GM12874 (cell line): ENCODE measurements around the gene PLAAT1.

Experiments
- TF ChIP-seq, protein P1 (sequence below): IDR thresholded peaks from 2 replicates; pipeline ENCODE4 v1.5.1; 2011; ENCODE audit warnings: low read depth, mild to moderate bottlenecking, control low read depth, low read length, moderate library complexity; ENCODE audit not compliant: insufficient read depth

PLAAT1 gene

GRCh38 chr3:193212844-193213243, 28.2 kb upstream of the PLAAT1 start:
- TF ChIP-seq, protein P1, sequence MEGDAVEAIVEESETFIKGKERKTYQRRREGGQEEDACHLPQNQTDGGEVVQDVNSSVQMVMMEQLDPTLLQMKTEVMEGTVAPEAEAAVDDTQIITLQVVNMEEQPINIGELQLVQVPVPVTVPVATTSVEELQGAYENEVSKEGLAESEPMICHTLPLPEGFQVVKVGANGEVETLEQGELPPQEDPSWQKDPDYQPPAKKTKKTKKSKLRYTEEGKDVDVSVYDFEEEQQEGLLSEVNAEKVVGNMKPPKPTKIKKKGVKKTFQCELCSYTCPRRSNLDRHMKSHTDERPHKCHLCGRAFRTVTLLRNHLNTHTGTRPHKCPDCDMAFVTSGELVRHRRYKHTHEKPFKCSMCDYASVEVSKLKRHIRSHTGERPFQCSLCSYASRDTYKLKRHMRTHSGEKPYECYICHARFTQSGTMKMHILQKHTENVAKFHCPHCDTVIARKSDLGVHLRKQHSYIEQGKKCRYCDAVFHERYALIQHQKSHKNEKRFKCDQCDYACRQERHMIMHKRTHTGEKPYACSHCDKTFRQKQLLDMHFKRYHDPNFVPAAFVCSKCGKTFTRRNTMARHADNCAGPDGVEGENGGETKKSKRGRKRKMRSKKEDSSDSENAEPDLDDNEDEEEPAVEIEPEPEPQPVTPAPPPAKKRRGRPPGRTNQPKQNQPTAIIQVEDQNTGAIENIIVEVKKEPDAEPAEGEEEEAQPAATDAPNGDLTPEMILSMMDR = no peak

- TF ChIP-seq, protein P1 = no peak
Measured at GRCh38 chr3:193214445-193214844, 26.6 kb upstream of the PLAAT1 start.

GRCh38 chr3:193225302-193226125, 15.5 kb upstream of the PLAAT1 start:
- TF ChIP-seq, protein P1 = no peak

- TF ChIP-seq, protein P1 = no peak
Measured at GRCh38 chr3:193228206-193228605, 12.8 kb upstream of the PLAAT1 start.

DNA sequence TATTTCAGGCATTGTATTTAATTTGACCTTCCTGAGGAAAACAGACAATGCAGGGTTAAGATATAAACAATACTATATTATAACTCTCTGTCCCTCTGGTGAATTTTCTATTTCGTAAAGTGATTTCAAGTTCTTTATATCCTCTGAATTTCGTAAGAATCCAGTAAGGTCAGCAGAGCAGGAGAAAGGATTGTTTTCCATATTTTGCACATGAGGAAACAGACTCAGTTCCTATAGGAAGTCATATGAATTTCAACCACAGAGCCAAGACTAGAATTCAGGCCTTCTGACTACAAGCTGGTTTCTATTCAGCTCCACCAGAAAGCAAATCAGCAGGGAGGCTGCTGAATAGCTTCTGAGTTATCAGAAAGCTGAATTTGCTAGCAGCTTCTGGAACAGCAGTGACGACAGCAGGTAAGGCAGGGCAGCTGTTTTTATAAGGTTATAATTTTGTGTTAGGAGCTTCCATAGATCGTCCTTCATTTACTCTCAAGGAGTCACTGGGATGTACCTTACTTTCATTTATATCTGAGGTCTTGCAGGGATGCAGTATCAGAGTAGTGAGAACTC, 11.1 kb upstream of the PLAAT1 start:
- TF ChIP-seq, protein P1 = no peak

DNA sequence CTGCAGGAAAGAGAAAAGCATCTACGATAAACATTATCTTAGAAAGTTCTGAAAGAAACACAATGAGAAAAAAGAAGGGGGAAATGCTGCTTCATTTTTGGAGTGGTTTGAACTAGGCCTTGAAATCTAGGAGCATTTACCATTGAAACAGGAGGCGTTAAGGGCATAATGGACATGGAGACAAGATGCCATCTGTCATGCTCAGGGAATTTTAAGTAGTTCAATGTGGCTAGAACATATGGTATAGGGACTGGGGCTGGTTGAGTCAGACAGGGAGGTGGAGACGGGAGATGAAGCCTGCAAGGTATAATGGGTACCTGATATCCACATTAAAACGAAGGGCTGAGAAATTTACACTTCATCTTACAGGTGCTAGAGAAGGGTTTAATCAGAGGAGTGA, 10.4 kb upstream of the PLAAT1 start:
- TF ChIP-seq, protein P1 = no peak

DNA sequence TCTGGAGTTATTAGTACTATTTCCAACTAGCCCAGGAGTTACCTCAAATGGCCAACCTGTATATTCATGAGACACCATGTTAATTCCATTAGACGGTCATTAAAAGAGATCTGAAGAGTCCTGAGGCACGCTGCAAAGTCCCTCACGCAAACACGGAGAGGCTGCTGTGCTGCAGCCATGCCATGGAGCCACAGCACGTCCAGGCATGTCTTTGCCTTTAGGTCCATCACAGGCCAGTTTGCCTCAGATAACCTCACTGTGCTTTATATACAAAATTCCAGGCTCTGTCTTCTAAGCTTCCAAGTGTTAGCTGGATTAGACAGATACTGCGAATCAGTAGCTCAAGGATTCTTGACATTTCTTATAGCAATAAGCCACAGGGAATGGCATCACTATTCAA, 9.8 kb upstream of the PLAAT1 start:
- TF ChIP-seq, protein P1 = no peak
